ENCODE measurements around the gene CRB2.

The CRB2 gene

DNA sequence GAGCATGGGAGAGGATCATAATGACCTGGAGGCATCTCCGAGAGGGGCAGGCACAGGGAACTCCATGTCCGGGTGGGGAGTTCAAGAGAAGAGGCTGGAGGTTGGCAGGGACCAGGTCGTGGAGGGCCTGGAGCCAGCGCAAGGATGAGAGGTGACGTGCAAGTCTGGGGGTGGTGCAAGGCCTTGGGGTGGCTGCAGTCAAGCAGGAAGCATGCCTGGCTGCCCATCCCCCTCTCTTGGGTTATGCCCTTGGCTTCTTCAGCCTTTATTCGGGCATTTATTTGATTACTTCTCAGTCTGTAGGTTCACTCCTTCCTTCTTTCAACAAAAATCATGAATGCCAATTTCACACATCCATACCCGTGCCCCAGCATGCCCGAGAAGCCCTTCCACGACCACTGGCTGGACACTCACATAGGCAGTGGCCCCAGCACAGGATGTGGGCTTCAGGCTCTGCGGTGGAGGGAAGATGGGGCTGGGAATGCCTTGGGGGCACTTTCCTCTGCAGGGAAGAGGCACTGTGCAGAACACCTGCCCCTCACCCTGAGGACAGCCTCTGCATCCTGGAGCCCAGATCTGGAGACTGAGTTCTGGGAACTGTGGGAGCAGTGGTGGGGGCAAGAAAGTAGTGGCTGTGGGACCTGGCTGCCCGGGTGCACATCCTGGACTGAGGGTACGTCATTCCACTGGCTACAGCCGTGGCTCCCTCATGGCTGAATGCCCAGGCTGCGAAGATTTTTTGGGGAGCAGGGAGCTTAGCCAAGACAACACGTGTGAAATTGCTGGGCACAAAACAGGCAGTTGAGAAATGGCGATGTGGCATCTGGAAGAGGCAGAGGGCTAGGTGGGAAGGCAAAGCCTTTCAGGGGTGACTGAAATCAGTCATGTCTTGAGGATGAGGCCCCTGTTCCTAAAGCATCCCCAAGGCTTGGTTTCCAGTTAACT is 38.6 kb downstream of the CRB2 start:
- Histone ChIP-seq H2AFZ (ENCODE audit: low read length) (peak overlapping the region; percentile 65), H3K4ac (ENCODE audit: low read length) (no peak overlapping the region), H3K23ac (ENCODE audit: low read depth, low read length, poor library complexity) (no peak overlapping the region), H2BK5ac (ENCODE audit: low read length) (no peak overlapping the region), H3K4me3 (ENCODE audit: low read length in 2 of 2) (no peak overlapping the region), H3K4me2 (ENCODE audit: insufficient read depth, low read length, poor library complexity, severe bottlenecking) (no peak overlapping the region), H3K9ac (ENCODE audit: low read depth, low read length, poor library complexity) (no peak overlapping the region), H3K14ac (ENCODE audit: low read length) (no peak overlapping the region), H2BK15ac (ENCODE audit: low read length) (no peak overlapping the region), H3K18ac (ENCODE audit: low read length) (peak overlapping the region; percentile 49), H3K36me3 (replicated peaks in 1 of 2; ENCODE audit: control insufficient read depth in 2 of 2, insufficient read depth in 2 of 2, low read length in 2 of 2) (no peaks in the 10 kb centered on the region), H2BK12ac (ENCODE audit: low read length) (no peak overlapping the region), H3K27me3 (ENCODE audit: control insufficient read depth in 3 of 3, insufficient read depth in 3 of 3, low read depth in 1 of 3, low read length in 3 of 3) (no peaks in the 10 kb centered on the region), H2BK120ac (ENCODE audit: low read depth, low read length) (no peak overlapping the region), H3K9me3 (replicated peaks in 1 of 2; ENCODE audit: control insufficient read depth in 2 of 2, insufficient read depth in 1 of 2, low read depth in 1 of 2, low read length in 2 of 2) (peaks cover 2 to 6% of the 10 kb centered on the region in 2 donors), H3K27ac (replicated peaks; ENCODE audit: low read length) (no peak overlapping the region), H3K79me1 (ENCODE audit: low read depth, low read length) (no peaks in the 10 kb centered on the region), H3K4me1 (ENCODE audit: control insufficient read depth in 2 of 2, insufficient read depth in 1 of 2, low read depth in 1 of 2, low read length in 2 of 2) (peaks cover 13 to 16% of the 10 kb centered on the region in 2 donors), H2AK5ac (ENCODE audit: low read depth, low read length) (peak overlapping the region; percentile 56), H4K8ac (ENCODE audit: low read depth, low read length) (no peak overlapping the region), H4K91ac (ENCODE audit: low read depth, low read length, poor library complexity) (no peak overlapping the region)
- no peak for DNase-seq (ENCODE audit: low spot score)
- no CpG with 5 or more reads among the region's 16 CpGs for WGBS, 2 donors (ENCODE audit: extremely low coverage in 2 of 2, insufficient read length in 2 of 2, insufficient replicate concordance in 1 of 2)

DNA sequence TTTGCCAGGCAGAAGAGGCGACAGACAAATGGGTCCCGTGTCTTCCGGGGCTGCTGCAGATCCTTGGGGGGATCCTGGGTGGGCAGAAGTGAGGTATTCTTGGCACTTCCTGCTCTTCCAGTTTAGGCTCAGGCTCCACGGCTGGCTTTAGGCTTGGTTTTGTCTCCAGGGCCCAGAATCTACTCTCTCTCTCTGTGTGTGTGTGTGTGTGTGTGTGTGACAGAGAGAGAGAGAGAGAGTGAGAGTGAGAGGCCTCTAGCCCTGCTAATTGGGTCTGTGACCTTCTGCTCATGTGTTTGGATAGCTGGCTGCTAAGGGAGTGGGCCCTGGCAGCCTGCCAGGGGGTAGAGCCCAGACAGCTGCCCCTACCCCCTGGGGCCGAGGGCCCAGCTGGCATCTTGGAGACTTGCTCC is 39.3 kb downstream of the CRB2 start:
- peak overlapping the region; percentile 65 for H2AFZ ChIP-seq (ENCODE audit: low read length)
- H4K8ac ChIP-seq (ENCODE audit: low read depth, low read length): no peak overlapping the region
- H3K79me1 ChIP-seq (ENCODE audit: low read depth, low read length): no peaks in the 10 kb centered on the region
- no peak overlapping the region for H3K4me3 ChIP-seq (ENCODE audit: low read length in 2 of 2)
- no CpG with 5 or more reads among the region's 5 CpGs for WGBS, 2 donors (ENCODE audit: extremely low coverage in 2 of 2, insufficient read length in 2 of 2, insufficient replicate concordance in 1 of 2)
- no peak overlapping the region for H3K14ac ChIP-seq (ENCODE audit: low read length)
- no peaks in the 10 kb centered on the region for H3K36me3 ChIP-seq (replicated peaks in 1 of 2; ENCODE audit: control insufficient read depth in 2 of 2, insufficient read depth in 2 of 2, low read length in 2 of 2)
- H3K4ac ChIP-seq (ENCODE audit: low read length): no peak overlapping the region
- peaks cover 2 to 6% of the 10 kb centered on the region in 2 donors for H3K9me3 ChIP-seq (replicated peaks in 1 of 2; ENCODE audit: control insufficient read depth in 2 of 2, insufficient read depth in 1 of 2, low read depth in 1 of 2, low read length in 2 of 2)
- H3K4me1 ChIP-seq (ENCODE audit: control insufficient read depth in 2 of 2, insufficient read depth in 1 of 2, low read depth in 1 of 2, low read length in 2 of 2): peaks cover 10 to 11% of the 10 kb centered on the region in 2 donors
- no peaks in the 10 kb centered on the region for H3K27me3 ChIP-seq (ENCODE audit: control insufficient read depth in 3 of 3, insufficient read depth in 3 of 3, low read depth in 1 of 3, low read length in 3 of 3)
- DNase-seq (ENCODE audit: low spot score): no peak
- no peak overlapping the region for H2BK12ac ChIP-seq (ENCODE audit: low read length)
- H2BK5ac ChIP-seq (ENCODE audit: low read length): no peak overlapping the region
- no peak overlapping the region for H3K27ac ChIP-seq (replicated peaks; ENCODE audit: low read length)
- no peak overlapping the region for H2BK15ac ChIP-seq (ENCODE audit: low read length)
- H3K23ac ChIP-seq (ENCODE audit: low read depth, low read length, poor library complexity): no peak overlapping the region
- no peak overlapping the region for H2BK120ac ChIP-seq (ENCODE audit: low read depth, low read length)
- H3K18ac ChIP-seq (ENCODE audit: low read length): peak overlapping the region; percentile 76
- H3K9ac ChIP-seq (ENCODE audit: low read depth, low read length, poor library complexity): no peak overlapping the region
- no peak overlapping the region for H2AK5ac ChIP-seq (ENCODE audit: low read depth, low read length)
- no peak overlapping the region for H4K91ac ChIP-seq (ENCODE audit: low read depth, low read length, poor library complexity)
- H3K4me2 ChIP-seq (ENCODE audit: insufficient read depth, low read length, poor library complexity, severe bottlenecking): no peak overlapping the region

- H3K9me3 ChIP-seq (replicated peaks in 1 of 2; ENCODE audit: control insufficient read depth in 2 of 2, insufficient read depth in 1 of 2, low read depth in 1 of 2, low read length in 2 of 2): peaks cover 2 to 6% of the 10 kb centered on the region in 2 donors
- H3K27me3 ChIP-seq (ENCODE audit: control insufficient read depth in 3 of 3, insufficient read depth in 3 of 3, low read depth in 1 of 3, low read length in 3 of 3): no peaks in the 10 kb centered on the region
- peak overlapping the region; percentile 42 for H3K14ac ChIP-seq (ENCODE audit: low read length)
- no peak overlapping the region for H3K4ac ChIP-seq (ENCODE audit: low read length)
- no peak overlapping the region for H3K27ac ChIP-seq (replicated peaks; ENCODE audit: low read length)
- H3K4me3 ChIP-seq (ENCODE audit: low read length in 2 of 2): no peak overlapping the region
- no CpG with 5 or more reads among the region's 24 CpGs for WGBS, 2 donors (ENCODE audit: extremely low coverage in 2 of 2, insufficient read length in 2 of 2, insufficient replicate concordance in 1 of 2)
- H3K18ac ChIP-seq (ENCODE audit: low read length): peak overlapping the region; percentile 76
- H3K4me1 ChIP-seq (ENCODE audit: control insufficient read depth in 2 of 2, insufficient read depth in 1 of 2, low read depth in 1 of 2, low read length in 2 of 2): peaks cover 9 to 10% of the 10 kb centered on the region in 2 donors
- no peak overlapping the region for H2BK5ac ChIP-seq (ENCODE audit: low read length)
- H3K4me2 ChIP-seq (ENCODE audit: insufficient read depth, low read length, poor library complexity, severe bottlenecking): no peak overlapping the region
- no peak overlapping the region for H2AFZ ChIP-seq (ENCODE audit: low read length)
- H2BK12ac ChIP-seq (ENCODE audit: low read length): no peak overlapping the region
- H4K91ac ChIP-seq (ENCODE audit: low read depth, low read length, poor library complexity): peak overlapping the region; percentile 16
- H2AK5ac ChIP-seq (ENCODE audit: low read depth, low read length): no peak overlapping the region
- H2BK15ac ChIP-seq (ENCODE audit: low read length): peak overlapping the region; percentile 55
- no peaks in the 10 kb centered on the region for H3K79me1 ChIP-seq (ENCODE audit: low read depth, low read length)
- H3K23ac ChIP-seq (ENCODE audit: low read depth, low read length, poor library complexity): no peak overlapping the region
- H3K9ac ChIP-seq (ENCODE audit: low read depth, low read length, poor library complexity): peak overlapping the region; percentile 32
- H2BK120ac ChIP-seq (ENCODE audit: low read depth, low read length): no peak overlapping the region
- no peak overlapping the region for H4K8ac ChIP-seq (ENCODE audit: low read depth, low read length)
- DNase-seq (ENCODE audit: low spot score): no peak
- no peaks in the 10 kb centered on the region for H3K36me3 ChIP-seq (replicated peaks in 1 of 2; ENCODE audit: control insufficient read depth in 2 of 2, insufficient read depth in 2 of 2, low read length in 2 of 2)
Observed at GRCh38 chr9:123395689-123396511, 39.9 kb downstream of the CRB2 start.

DNA sequence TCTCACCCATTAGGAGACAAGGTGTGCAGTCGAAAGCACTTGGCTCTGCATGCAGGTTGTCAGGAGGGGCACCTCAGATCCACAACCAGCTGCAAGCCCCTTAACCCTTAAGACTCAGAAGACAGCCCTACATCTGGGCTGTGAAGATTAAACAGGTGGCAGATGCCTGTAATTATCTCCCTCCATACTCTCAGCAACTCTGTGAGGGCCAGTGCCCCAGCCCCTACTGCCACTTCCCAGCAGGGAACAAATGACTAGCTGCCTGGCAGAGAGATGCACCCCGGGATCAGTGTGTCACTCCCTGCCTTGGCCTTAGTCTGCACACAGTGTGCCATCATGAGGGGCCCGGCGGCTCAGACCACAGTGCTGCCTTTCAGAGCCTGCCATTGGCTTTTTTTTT is 42.0 kb downstream of the CRB2 start:
- H3K4me2 ChIP-seq (ENCODE audit: insufficient read depth, low read length, poor library complexity, severe bottlenecking): no peak overlapping the region
- H3K36me3 ChIP-seq (replicated peaks in 1 of 2; ENCODE audit: control insufficient read depth in 2 of 2, insufficient read depth in 2 of 2, low read length in 2 of 2): no peaks in the 10 kb centered on the region
- H3K4me1 ChIP-seq (ENCODE audit: control insufficient read depth in 2 of 2, insufficient read depth in 1 of 2, low read depth in 1 of 2, low read length in 2 of 2): peaks cover 16 to 23% of the 10 kb centered on the region in 2 donors
- H3K9ac ChIP-seq (ENCODE audit: low read depth, low read length, poor library complexity): no peak overlapping the region
- DNase-seq (ENCODE audit: low spot score): no peak
- no peak overlapping the region for H3K18ac ChIP-seq (ENCODE audit: low read length)
- H2AK5ac ChIP-seq (ENCODE audit: low read depth, low read length): no peak overlapping the region
- H3K4me3 ChIP-seq (ENCODE audit: low read length in 2 of 2): no peak overlapping the region
- no peaks in the 10 kb centered on the region for H3K79me1 ChIP-seq (ENCODE audit: low read depth, low read length)
- no peak overlapping the region for H3K27ac ChIP-seq (replicated peaks; ENCODE audit: low read length)
- WGBS, 2 donors (ENCODE audit: extremely low coverage in 2 of 2, insufficient read length in 2 of 2, insufficient replicate concordance in 1 of 2): no CpG with 5 or more reads among the region's 4 CpGs
- no peak overlapping the region for H2BK15ac ChIP-seq (ENCODE audit: low read length)
- no peak overlapping the region for H2BK120ac ChIP-seq (ENCODE audit: low read depth, low read length)
- no peak overlapping the region for H3K4ac ChIP-seq (ENCODE audit: low read length)
- H3K9me3 ChIP-seq (replicated peaks in 1 of 2; ENCODE audit: control insufficient read depth in 2 of 2, insufficient read depth in 1 of 2, low read depth in 1 of 2, low read length in 2 of 2): peaks cover 2% of the 10 kb centered on the region in 2 donors
- H3K14ac ChIP-seq (ENCODE audit: low read length): no peak overlapping the region
- no peak overlapping the region for H4K8ac ChIP-seq (ENCODE audit: low read depth, low read length)
- H3K27me3 ChIP-seq (ENCODE audit: control insufficient read depth in 3 of 3, insufficient read depth in 3 of 3, low read depth in 1 of 3, low read length in 3 of 3): no peaks in the 10 kb centered on the region
- no peak overlapping the region for H2AFZ ChIP-seq (ENCODE audit: low read length)
- H4K91ac ChIP-seq (ENCODE audit: low read depth, low read length, poor library complexity): no peak overlapping the region
- H3K23ac ChIP-seq (ENCODE audit: low read depth, low read length, poor library complexity): no peak overlapping the region
- no peak overlapping the region for H2BK5ac ChIP-seq (ENCODE audit: low read length)
- no peak overlapping the region for H2BK12ac ChIP-seq (ENCODE audit: low read length)

Data from neuronal stem cell (in vitro differentiated cells).